Upper lobe of left lung (tissue), 6 donors: ENCODE results near the gene CDH12. TPM values are rescaled to one million over a fixed set of nuclear protein-coding genes. Genes with fewer than 3 reads are reported as not detected.

Experiments used
- ATAC-seq, 2 donors: fragments of 200-7000 bp; cut with Tn5 transposase; one replicate each; pipeline ENCODE4 v1.9.1; 2022; ENCODE audit warnings: mild to moderate bottlenecking in 2 of 2, moderate library complexity in 2 of 2; ENCODE audit not compliant: low FRiP score in 2 of 2
- DNase-seq, 2 donors: peaks; one replicate each; pipeline ENCODE4 v3.0.0-alpha.2; 2019 to 2020
- H3K27ac ChIP-seq, 4 donors: fragments of 200-600 bp; sonication (generic); one replicate each; pipeline ENCODE4 v1.5.1; 2016 to 2019
- H3K27me3 ChIP-seq, 4 donors: fragments of 200-600 bp; sonication (generic); one replicate each; pipeline ENCODE4 v1.5.1; 2017 to 2019
- H3K36me3 ChIP-seq, 4 donors: fragments of 200-600 bp; sonication (generic); one replicate each; pipeline ENCODE4 v1.5.1; 2016 to 2019
- H3K4me1 ChIP-seq, 4 donors: fragments of 200-600 bp; sonication (generic); one replicate each; pipeline ENCODE4 v1.5.1; 2018 to 2019
- H3K4me3 ChIP-seq, 4 donors: fragments of 200-600 bp; sonication (generic); one replicate each; pipeline ENCODE4 v1.5.1; 2017 to 2019; ENCODE audit warnings: mild to moderate bottlenecking in 2 of 4, moderate library complexity in 1 of 4
- H3K9me3 ChIP-seq, 4 donors: fragments of 200-600 bp; sonication (generic); one replicate each; pipeline ENCODE4 v1.5.1; 2018 to 2019
- EP300 ChIP-seq, 4 donors: sonication (generic); formaldehyde crosslinking; IDR thresholded peaks; one replicate each; pipeline ENCODE4 v1.5.1; 2017; ENCODE audit warnings: antibody characterized with exemption in 4 of 4, control low read depth in 2 of 4
- POLR2A ChIP-seq, 4 donors: fragments of 450-650 bp; IDR thresholded peaks; one replicate each; pipeline ENCODE4 v1.5.1; 2016 to 2017; ENCODE audit warnings: antibody characterized with exemption in 4 of 4, mild to moderate bottlenecking in 2 of 4
- POLR2AphosphoS5 ChIP-seq, 2 donors: sonication (generic); formaldehyde crosslinking; IDR thresholded peaks; one replicate each; pipeline ENCODE4 v1.5.1; 2017; ENCODE audit warnings: antibody characterized with exemption in 2 of 2
- WGBS, 2 donors: methylation state at CpG; one replicate each; pipeline ENCODE4 v1.1.5; 2017 to 2018; 5-methylcytosine and 5-hydroxymethylcytosine counted together
- total RNA-seq, 6 donors: library from RNA; depleted of rRNA in 4 of 6; stranded (reverse); fragments of >200 nt in 4 of 6; gene quantifications; one replicate each; pipeline versions ENCODE4 v1.1.0 to v1.2.1, GENCODE V29; 2016 to 2021
- TF ChIP-seq, protein P1 (sequence below), 6 experiments: fragments of 450-650 bp in 4 of 6; fragments of 200-600 bp in 2 of 6; sonication (generic) in 2 of 6; IDR thresholded peaks; one replicate each; pipeline ENCODE4 v1.5.1; 2016 to 2019; ENCODE audit warnings: antibody characterized with exemption in 6 of 6
- donor health status: DM: no; HTN: no; CAD: no; lungs with moderate emphysema.
- donor health status: DM: no; HTN: yes; CAD: no; lungs with severe emphysema.

The CDH12 gene
- total RNA-seq, 6 donors from 2014 or later = 0.10 to 0.49 TPM; not detected in 4

DNA sequence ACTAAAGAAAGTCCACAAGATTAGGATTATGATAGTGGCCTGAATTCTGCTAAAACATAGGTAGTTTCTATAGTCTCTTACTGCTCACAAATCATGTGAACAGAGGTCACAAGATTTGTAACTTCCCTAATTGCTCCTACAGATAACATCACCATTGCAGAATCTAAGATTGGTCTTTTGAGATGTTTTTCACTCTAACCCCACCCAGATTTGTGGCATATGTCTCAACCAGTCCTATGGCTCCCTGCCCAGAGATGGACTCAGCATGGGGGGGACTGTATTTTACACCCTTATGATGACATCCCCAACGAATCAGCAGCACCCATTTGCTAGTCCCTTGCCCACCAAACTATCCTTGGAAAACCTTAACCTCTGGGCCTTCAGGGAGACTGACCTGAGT lies 1046.2 kb downstream of the CDH12 start:
- DNase-seq (no peak), ATAC-seq (peak in 1 of 2 donors; percentile 79)
- TF ChIP-seq EP300 (IDR thresholded peaks at IDR 0.05) (no peak), POLR2A (IDR thresholded peaks at IDR 0.05) (no peak)
- WGBS, 2 donors = 0% methylated on average over 1 of the region's 1 CpG
- Histone ChIP-seq H3K27me3 (no peaks in the 10 kb centered on the region), H3K27ac (no peak overlapping the region), H3K9me3 (no peaks in the 10 kb centered on the region), H3K4me1 (no peaks in the 10 kb centered on the region), H3K36me3 (no peaks in the 10 kb centered on the region), H3K4me3 (no peak overlapping the region)

DNA sequence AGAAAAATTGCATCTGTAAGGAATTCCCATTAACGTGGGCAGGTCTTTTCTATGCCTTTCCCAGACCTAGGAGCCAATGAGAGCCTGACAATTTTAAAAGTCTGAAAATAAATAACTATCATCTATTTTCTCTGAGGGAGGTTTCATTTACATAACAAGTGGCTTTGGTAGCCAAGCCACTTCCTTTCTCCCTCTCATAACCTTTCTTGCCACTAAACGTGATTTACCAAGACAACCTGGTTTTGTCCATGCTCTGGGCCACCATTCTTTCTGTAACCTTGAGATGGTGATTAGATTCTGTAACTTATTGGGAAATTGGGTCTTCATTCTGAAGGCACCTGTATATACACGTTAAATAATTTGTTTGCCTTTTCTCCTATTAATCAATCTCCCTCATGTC lies 1046.9 kb downstream of the CDH12 start:
- DNase-seq = no peak
- H3K4me1 ChIP-seq = no peaks in the 10 kb centered on the region
- H3K9me3 ChIP-seq = no peaks in the 10 kb centered on the region
- H3K27ac ChIP-seq = no peak overlapping the region
- 60 to 71% methylated on average over 3 of the region's 3 CpGs for WGBS, 2 donors
- TF ChIP-seq POLR2AphosphoS5 (IDR thresholded peaks at IDR 0.05) (no peak), EP300 (IDR thresholded peaks at IDR 0.05) (no peak), POLR2A (IDR thresholded peaks at IDR 0.05) (no peak)
- TF ChIP-seq, protein P1, sequence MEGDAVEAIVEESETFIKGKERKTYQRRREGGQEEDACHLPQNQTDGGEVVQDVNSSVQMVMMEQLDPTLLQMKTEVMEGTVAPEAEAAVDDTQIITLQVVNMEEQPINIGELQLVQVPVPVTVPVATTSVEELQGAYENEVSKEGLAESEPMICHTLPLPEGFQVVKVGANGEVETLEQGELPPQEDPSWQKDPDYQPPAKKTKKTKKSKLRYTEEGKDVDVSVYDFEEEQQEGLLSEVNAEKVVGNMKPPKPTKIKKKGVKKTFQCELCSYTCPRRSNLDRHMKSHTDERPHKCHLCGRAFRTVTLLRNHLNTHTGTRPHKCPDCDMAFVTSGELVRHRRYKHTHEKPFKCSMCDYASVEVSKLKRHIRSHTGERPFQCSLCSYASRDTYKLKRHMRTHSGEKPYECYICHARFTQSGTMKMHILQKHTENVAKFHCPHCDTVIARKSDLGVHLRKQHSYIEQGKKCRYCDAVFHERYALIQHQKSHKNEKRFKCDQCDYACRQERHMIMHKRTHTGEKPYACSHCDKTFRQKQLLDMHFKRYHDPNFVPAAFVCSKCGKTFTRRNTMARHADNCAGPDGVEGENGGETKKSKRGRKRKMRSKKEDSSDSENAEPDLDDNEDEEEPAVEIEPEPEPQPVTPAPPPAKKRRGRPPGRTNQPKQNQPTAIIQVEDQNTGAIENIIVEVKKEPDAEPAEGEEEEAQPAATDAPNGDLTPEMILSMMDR (IDR thresholded peaks at IDR 0.05) = no peak
- H3K27me3 ChIP-seq = no peaks in the 10 kb centered on the region
- H3K36me3 ChIP-seq = no peaks in the 10 kb centered on the region
- no peak overlapping the region for H3K4me3 ChIP-seq
- no peak for ATAC-seq

DNA sequence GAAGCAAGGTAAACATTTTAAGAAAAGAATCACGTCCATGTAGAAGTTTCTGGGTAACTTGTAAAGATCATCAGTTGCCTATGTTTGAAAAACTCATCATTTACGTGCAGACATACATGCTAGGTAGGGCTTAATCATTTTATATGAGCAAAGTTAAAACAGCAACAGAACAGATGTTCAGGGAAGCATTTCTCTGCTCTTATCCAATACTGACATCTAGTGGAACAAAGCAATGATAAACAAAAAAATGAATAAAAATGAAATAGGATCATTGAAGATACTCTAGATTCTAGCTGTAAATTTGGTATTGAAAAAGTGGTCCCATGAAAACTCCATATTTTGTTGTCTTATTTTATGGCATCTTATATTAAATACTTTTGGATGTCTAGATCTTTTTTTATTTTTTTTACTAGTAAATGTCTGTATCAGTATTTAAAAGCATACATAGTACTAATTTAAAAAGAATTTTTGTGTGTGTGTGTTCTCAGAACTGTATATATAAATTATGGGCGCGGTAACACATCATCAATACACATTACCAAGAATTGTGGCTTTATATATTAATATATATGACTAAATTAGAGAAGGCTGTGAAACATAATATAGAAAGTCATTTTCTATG lies 1050.2 kb downstream of the CDH12 start:
- H3K27ac ChIP-seq = no peak overlapping the region
- no peak for ATAC-seq
- H3K36me3 ChIP-seq = no peaks in the 10 kb centered on the region
- DNase-seq = no peak
- H3K9me3 ChIP-seq = no peaks in the 10 kb centered on the region
- 33 to 42% methylated on average over 4 of the region's 4 CpGs for WGBS, 2 donors
- no peaks in the 10 kb centered on the region for H3K27me3 ChIP-seq
- H3K4me1 ChIP-seq = no peaks in the 10 kb centered on the region
- TF ChIP-seq POLR2A (IDR thresholded peaks at IDR 0.05) = no peak
- TF ChIP-seq, protein P1 (IDR thresholded peaks at IDR 0.05) = peak in 3 of 6 experiments; percentile 35 to 36 (median 36)
- no peak overlapping the region for H3K4me3 ChIP-seq

DNA sequence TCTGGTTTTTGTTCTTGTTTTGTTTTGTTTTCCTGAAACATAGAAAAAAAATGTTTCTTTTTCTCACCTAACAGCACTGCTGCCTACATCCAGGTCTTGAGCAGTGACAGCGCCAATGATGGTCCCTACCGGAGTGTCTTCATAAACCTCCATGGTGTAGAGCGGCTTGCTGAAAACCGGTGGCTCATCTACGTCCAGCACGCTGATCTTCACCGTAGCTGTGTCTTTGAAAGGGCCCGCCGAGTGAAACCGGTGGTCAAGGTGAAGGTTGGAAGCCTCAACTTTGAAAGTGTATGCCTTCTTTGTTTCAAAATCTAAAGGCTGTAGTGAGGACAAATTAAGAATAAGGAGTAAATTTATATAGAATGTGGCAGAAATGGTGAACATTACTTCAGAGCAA lies 1051.0 kb downstream of the CDH12 start:
- Histone ChIP-seq H3K27ac (no peak overlapping the region), H3K9me3 (no peaks in the 10 kb centered on the region), H3K27me3 (no peaks in the 10 kb centered on the region), H3K4me3 (no peak overlapping the region), H3K36me3 (no peaks in the 10 kb centered on the region), H3K4me1 (no peaks in the 10 kb centered on the region)
- TF ChIP-seq POLR2A (IDR thresholded peaks at IDR 0.05) (no peak), POLR2AphosphoS5 (IDR thresholded peaks at IDR 0.05) (no peak), EP300 (IDR thresholded peaks at IDR 0.05) (no peak)
- TF ChIP-seq, protein P1 (IDR thresholded peaks at IDR 0.05) = no peak
- ATAC-seq (no peak), DNase-seq (no peak)
- WGBS, 2 donors = 93 to 99% methylated on average over 10 of the region's 10 CpGs

DNA sequence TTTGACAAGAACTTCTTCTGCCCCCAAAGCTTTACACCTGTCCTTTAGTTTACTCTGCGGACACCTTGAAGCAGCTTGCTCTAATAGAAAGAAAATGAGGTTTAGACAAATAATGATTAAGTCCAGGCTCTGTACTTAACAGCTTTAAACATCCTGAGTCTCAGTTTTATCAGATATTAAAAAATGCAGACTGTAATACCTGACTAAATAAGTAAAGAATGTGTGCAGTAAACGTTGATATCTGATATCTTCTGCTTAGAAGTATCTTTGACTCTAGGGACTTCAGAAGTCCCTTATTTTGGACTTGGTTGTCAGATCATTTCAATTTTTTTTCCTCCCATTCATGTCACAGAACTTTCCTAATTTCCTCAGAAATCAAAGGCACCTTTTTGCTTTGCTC lies 1060.4 kb downstream of the CDH12 start:
- TF ChIP-seq POLR2A (IDR thresholded peaks at IDR 0.05) (no peak), POLR2AphosphoS5 (IDR thresholded peaks at IDR 0.05) (no peak), EP300 (IDR thresholded peaks at IDR 0.05) (no peak)
- TF ChIP-seq, protein P1 (IDR thresholded peaks at IDR 0.05) = no peak
- Histone ChIP-seq H3K9me3 (no peaks in the 10 kb centered on the region), H3K27me3 (no peaks in the 10 kb centered on the region), H3K4me3 (no peak overlapping the region), H3K4me1 (no peaks in the 10 kb centered on the region), H3K27ac (no peak overlapping the region), H3K36me3 (no peaks in the 10 kb centered on the region)
- WGBS, 2 donors = 38 to 40% methylated on average over 2 of the region's 2 CpGs
- DNase-seq (no peak), ATAC-seq (no peak)
